Activated CD4-positive, alpha-beta T cell treated with anti-CD3 and anti-CD28 coated beads for 1 hour (primary cell): ENCODE measurements around the gene FBXW2.

ENCODE experiments used
- DNase-seq: peaks from one replicate; pipeline ENCODE4 v3.0.0-alpha.2; 2020

Gene FBXW2

DNA sequence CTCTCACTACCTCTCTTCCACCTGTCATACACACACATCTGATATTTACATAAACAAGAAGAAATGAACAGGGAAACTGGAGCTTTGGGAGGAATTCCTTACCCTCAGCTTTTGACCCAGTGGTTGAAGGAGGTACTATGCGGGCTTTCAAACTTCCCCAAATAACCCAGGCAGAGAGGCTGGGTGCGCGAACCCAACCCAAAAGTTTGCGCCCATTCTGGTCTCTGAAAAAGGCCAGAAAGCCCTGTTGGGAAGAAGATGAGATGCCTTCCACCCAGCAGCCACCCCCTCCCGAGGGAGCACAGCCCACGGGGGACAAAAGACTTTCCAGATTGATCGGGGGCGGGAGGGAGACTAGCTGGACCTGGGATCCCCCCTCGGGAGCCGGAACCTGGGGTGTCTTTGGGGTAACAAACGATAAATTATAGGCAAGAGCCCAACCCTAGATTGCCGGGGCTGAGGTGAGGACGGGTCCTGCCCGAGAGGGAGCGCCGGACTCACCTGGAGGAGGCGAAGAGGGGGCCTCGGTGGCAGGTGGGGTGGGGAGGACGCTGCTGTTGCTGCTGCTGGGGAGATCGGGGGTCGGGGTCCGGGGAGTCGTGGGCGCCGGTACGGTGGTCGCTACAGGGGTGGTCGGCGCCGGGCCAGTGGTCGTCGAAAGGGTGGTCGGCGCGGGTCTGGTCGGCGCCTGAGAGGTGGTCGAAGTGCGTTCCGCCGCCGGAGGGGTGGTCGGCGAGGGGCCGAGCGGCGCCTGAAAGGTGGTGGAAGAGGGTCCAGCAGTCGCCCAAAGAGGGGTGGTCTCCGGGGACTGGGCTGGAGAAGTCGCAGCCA is 79.7 kb downstream of the FBXW2 start:
- no peak for DNase-seq

DNA sequence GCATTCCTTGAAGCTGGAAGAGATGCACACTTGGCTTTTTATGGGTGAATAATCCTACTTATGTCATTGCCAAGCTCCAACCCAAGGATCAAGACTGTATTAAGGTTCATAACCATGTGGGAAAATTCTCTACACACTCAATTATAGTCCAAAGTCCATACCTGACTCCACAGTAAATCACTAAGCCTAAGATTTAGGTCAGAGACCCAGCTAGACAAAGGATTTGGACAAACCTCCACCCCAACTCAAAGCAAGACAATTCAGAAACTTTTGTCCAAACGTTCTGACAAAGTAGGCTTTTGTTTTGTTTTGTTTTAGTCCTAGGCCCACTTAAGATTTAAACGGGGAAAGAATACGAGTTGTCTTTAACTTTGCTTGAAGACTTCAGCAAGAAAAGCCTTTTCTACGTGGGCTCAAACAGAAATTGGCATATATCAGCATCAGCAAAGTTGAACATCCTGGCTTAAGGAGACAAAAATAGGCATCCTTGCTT is 80.6 kb downstream of the FBXW2 start:
- DNase-seq = no peak

DNA sequence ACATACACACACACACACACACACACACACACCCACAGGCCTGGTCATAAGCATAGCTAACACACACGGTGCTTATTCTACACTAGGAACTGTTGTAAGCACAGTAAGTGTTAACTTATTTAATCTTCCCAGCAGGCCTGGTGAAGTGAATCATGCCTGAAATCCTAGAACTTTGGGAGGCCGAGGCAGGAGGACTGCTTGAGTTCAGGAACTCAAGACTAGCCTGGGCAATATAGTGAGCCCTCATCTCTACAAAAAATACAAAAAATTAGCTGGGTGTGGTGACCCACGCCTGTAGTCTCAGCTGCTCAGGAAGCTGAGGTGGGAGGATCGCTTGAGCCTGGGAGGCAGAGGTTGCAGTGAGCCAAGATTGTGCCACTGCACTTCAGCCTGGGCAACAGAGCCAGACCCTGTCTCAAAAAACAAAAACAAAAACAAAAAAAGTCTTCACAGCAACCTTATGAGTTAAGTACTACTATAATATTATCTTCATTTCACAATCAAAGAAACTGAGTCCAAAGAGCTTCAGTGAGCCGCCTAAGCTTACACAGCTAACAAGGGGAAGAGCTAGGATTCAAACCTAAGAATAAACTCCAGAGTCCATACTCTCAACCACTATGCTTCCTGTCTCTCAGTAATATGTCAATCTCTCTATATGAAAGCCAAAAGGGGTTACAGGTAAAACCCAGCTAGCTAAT is 81.2 kb downstream of the FBXW2 start:
- DNase-seq = no peak

DNA sequence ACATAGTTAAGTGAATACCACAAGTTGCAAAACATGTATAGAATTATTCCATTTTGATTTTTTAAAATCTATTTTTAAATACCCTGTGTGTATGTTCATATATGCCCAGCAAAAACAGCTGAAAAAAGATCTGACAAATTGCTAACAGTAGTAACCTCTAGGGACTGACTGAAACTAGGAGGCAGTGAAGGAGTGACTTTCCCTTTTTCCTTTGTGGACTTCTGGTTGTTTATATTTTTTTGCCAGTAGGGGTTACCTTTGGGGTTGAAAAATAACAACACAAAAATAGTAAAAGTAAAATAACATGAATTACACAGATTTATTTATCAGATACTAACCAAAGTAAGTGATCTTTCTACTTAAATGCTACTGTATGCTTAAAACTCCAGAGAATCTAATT is 81.9 kb downstream of the FBXW2 start:
- no peak for DNase-seq

DNA sequence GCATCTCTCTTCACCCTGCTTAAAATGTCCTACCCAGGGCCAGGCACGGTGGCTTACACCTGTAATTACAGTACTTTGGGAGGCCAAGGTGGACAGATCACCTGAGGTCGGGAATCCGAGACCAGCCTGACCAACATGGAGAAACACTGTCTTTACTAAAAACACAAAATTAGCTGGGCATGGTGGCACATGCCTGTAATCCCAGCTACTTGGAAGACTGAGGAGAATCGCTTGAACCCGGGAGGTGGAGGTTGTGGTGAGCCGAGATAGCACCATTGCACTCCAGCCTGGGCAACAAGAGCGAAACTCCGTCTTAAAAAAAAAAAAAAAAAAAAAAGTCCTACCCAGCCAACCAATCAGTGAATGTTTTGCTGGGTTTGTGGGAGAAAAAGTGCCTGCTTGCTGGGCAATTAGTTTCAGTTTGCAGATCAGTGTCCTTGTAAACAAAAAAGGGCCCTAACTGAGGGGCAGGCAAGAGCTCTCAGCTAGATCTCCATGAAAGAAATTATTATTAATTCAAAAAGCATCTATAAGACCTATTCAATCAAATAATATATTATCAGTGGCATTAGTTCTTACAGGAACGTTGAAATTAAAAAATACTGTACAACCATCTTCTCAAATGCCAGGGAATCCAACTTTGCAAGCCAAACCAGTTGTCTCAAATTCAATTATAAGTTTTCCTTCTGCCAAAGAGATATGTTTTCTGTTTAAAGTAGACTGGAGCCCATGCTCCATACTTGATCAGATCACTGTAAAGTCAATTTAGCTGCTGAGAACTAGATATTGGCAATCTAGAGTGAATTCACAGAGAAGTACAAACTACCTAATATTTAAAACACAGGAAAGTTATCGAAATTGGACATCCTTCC is 82.9 kb downstream of the FBXW2 start:
- no peak for DNase-seq

DNA sequence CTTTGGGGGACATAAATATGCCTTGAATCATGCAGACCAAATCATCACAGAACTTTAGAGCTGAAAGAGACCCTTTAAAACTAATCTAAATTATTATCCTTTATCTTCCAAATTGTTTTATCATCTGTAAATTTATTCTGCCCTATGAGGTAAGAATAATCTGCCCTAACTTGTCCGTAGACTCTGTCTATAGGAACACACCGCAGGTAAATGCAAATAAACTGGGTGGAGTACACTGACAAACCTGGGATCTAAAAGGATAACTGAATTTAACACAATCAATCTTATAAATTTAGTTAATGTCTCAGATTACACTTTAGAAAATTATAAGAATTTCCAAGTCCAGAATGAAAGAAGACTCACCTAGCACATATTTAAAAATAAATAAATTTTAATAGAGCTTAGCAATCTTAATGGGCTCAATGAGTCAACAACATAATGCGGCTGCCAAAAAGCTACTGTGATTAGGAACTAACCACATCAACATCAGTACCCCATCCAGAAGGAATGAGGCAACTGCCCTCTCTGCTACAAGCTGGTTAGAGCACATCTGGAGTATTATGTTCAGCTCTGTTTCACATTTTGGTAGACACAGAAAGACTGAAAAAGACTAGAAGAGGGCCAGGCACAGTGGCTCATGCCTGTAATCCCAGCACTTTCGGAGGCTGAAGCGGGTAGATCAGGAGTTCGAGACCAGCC is 84.5 kb downstream of the FBXW2 start:
- DNase-seq = no peak

DNA sequence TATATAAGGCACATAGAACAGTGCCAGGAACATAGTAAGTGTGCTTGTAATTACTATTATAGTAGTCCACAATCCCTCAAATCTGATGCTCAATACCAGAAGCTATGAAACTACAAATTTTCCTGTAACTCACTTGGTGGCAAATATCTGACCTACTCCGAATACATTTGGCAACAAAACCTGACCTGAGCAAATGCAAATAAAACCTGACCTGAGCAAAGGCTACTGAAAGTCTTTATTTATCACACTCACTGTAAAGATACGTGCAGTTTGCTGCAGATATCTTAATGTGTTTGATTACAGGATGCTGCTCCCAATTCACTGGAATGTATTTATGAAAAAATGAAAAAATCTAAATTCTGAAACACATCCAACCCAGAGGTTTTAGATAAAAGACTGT is 86.0 kb downstream of the FBXW2 start:
- DNase-seq = no peak
